Epithelial cell of prostate (primary cell): ENCODE data around the gene TCOF1.

Experiments used
- DNase-seq: peaks from one replicate; pipeline ENCODE4 v3.0.0-alpha.2; 2011; ENCODE audit warnings: low read depth, low spot score
- H3K27ac ChIP-seq: fragments of 450-650 bp; 2 replicates; pipeline ENCODE4 v1.5.1; 2017; ENCODE audit warnings: mild to moderate bottlenecking

TCOF1 gene

DNA sequence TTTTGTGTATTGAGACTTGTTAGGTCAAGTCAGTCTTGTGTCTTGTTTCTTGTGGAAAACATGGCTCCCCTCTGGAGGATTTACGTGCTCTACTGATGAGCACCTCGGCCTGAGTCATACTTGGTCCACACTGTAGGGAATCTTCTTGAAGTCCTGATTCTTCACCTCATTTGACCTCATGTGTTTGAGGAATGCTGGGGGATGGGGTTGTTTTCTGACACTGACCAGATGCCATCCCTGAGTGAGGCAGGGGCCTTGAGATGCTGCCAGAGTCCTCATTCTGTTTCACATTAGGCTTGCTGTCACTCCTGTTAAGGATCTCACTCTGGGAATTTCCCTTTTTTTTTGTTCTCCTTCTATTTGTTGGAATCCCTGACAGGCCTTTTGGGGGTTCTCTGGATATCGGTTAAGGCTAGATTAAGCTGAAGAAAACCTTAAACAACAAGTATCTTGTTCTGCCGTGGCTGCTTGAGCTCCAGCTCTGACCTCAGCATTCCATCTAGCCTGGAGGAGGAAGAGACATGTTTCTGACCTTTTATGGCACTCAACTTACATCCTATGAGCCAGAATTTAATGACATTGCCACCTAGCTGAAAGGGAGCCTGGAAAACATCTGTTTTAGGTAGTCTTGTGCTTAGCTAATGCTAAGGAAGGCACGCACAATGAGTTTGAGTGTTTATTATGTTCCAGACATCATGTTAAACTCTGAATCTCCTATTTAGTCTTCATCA is 20.6 kb downstream of the TCOF1 start:
- H3K27ac ChIP-seq = peak overlapping the region; percentile 45
- no peak for DNase-seq

DNA sequence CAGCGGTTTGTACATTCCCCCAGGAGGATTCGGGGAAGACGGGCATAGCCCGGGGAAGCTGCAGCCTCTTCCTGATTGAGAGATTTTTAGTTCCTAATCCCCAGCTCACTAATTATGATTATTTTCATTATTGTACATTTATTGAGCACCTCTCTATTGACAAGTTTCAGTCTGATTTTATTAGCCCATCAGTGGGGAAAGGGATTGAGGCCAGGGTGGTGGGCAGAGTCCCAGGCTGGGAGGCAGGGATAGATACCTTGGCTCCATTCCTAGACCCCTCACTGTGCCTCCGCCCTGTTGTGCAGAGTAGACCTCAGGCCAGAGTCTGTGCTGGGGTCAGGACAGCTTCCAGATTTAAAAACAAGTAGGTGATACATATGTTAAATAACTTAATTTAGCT is 27.2 kb downstream of the TCOF1 start:
- DNase-seq = no peak
- no peak overlapping the region for H3K27ac ChIP-seq

DNA sequence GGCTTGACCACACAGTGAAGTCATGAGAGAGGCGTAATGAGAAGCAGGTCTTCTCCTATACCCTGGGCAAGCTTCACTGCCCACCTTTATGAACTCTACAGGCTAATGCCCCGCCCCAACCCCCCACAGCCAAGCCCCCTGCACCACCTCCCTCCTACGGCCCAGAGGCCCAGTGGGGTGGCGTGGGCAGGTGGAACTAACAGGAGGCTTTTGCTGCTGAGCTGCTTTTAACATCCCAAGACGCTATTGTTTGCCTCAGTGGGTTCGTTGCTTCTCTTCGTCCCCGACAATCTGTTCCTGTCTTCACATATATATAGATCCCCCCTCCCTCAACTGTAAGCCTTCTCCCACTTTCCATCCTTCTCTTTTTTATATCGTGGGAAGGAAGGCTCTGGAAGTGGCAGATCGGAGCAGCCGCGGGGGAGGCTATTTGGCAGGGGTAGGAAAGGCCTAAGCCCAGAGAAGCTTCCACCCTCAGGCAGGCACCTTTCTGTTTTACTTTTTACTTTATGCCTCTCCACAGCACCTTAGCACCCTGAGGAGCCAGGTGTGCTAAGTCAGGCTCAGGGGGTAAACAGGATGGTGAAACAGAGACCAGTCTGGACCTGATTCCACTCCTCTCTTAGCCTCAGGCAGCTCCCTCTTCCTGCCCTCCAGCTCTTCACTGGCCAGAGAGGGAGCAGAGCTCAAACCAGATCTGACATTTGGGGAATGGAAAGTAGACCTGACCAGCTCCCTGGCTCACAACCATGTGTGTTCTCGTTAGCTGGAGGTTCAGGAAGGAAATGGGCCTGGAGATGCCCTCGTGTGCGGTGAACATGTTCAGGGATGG is 28.7 kb downstream of the TCOF1 start:
- no peak overlapping the region for H3K27ac ChIP-seq
- DNase-seq = no peak

DNA sequence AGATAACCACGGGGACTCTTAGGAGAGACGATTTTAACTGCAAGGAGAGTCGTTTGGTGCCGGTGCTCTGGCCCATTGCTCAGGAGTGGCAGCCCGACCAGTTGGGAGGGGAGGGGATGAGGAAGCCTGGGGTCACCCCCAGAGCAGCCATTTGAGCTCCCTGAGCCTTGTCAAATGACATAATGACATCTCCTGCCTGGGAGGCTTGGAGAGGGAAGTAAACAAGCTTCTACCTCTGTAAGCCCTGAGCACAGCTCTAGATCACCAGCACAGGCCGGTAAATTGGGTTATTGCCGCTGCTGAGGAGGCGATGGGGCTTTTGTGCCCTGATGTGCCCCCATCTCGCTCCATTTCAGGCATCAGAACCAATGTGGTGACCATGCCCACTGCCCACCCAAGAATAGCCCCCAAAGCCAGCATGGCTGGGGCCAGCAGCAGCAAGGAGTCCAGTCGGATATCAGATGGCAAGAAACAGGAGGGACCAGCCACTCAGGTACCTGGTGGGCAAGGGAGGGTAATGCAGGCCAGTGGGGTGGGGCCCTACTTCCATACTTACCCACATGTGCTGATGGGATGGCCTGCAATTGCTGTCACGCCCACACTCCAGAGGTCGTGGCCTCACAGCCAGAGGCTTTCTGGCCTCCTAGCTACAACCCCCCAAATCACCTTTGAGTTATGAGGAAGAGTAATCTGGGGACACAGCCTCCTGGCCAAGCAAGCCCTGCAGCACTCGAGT is 32.2 kb downstream of the TCOF1 start:
- DNase-seq = no peak
- H3K27ac ChIP-seq = no peak overlapping the region

DNA sequence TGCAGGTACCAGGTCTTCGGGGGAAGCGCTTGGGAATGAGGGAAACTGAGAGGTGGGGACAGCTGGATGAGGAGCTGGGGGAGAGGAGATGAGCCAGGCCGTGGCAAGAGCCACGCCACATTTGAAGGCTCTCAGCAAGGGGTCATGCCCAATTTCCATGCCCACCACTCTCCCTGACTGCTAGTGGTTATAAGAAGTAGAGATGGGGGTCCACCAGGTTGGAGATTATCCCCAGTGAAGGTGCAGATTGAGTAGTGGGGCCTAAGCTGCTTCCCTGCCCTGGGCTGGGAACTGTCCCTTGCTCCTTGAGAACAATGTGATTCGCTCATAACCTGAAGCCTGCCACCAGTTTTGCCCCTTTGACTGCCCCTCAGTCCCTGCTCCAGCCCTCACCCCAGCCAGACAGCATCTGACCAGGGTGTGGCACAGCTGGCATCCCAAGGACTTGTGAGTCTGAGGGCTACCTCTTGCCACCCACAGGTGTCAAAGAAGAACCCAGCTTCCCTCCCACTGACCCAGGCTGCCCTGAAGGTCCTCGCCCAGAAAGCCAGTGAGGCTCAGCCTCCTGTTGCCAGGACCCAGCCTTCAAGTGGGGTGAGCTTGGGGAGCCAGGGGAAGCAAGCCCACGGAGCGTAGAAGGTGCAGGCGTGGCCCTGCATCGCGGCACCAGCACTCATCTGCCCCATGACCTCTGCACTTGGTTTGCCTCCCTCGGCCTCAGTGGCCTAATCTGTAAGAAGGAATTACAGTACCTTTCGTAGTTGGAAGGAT is 33.8 kb downstream of the TCOF1 start:
- no peak for DNase-seq
- H3K27ac ChIP-seq = no peak overlapping the region

DNA sequence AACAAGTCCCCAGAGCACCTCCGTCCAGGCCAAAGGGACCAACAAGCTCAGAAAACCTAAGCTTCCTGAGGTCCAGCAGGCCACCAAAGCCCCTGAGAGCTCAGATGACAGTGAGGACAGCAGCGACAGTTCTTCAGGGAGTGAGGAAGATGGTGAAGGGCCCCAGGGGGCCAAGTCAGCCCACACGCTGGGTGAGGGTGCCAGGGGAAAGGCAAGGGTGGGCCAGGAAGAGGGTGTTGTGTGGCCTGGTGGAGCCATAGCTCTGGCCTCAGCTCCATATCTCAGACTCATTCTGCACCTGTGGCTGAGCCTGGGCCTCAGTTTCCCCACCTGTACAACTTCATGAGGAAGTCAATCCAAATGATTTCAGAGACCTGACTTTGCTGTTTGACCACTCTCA is 34.5 kb downstream of the TCOF1 start:
- no peak for DNase-seq

DNA sequence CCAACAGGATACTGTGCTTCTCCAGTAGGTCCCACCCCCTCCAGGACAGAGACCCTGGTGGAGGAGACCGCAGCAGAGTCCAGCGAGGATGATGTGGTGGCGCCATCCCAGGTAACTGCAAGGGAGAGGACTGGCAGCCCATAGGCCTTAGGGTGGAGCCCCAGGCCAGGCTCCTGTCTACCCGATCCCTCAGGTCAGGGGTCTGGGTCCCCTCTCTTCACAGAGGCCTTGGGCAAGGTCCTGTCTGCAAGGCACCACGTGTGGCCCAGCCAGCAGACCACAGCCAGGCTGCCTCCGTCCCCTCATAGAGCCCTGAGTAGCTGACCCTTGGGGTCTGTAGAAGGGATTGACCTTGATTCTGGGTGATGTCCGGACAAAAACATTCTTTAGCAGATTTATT is 35.2 kb downstream of the TCOF1 start:
- H3K27ac ChIP-seq = no peak overlapping the region
- no peak for DNase-seq

More for the DNA sequence above, 34.5 kb downstream of the TCOF1 start:
- no peak overlapping the region for H3K27ac ChIP-seq

DNA sequence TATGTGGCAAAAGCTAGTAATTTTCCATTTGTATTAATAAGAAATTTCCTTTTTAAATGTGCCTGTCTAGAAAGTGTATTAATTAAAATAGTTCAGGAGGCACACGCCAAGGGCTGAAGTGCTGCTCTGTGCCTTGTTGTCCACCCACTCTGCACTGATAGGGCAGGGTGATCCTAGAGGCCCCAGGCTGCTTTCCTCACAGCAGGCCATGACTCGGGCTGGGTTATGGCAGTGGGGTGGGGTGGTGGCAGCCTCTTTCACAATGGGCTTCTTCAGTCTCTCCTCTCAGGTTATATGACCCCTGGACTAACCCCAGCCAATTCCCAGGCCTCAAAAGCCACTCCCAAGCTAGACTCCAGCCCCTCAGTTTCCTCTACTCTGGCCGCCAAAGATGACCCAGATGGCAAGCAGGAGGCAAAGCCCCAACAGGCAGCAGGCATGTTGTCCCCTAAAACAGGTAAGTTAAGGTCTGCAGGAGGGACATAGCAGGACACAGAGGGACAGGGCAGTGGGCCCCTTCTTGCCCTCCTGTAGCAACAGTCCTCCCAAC is 35.7 kb downstream of the TCOF1 start:
- no peak overlapping the region for H3K27ac ChIP-seq

DNA sequence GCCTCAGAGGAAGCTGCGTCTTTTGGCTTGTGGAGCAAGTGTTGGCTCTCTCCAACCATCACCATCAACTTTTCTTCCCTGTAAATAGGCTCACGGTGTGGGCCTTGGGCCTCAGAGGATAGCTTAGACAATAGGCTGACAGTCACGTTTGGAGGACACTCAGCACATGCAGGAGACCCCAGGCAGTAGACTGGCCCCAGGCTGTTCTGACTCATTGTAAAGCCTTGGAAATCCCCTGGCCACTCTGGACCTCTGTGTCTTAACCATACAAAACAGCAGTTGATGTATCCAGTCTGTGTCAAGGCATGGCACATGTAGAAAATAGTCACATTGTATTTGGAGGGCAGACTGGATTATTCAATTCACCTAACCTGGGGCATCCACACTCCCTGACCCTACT is 36.6 kb downstream of the TCOF1 start:
- no peak overlapping the region for H3K27ac ChIP-seq
- DNase-seq = no peak

More for the DNA sequence above, 35.7 kb downstream of the TCOF1 start:
- DNase-seq = no peak

DNA sequence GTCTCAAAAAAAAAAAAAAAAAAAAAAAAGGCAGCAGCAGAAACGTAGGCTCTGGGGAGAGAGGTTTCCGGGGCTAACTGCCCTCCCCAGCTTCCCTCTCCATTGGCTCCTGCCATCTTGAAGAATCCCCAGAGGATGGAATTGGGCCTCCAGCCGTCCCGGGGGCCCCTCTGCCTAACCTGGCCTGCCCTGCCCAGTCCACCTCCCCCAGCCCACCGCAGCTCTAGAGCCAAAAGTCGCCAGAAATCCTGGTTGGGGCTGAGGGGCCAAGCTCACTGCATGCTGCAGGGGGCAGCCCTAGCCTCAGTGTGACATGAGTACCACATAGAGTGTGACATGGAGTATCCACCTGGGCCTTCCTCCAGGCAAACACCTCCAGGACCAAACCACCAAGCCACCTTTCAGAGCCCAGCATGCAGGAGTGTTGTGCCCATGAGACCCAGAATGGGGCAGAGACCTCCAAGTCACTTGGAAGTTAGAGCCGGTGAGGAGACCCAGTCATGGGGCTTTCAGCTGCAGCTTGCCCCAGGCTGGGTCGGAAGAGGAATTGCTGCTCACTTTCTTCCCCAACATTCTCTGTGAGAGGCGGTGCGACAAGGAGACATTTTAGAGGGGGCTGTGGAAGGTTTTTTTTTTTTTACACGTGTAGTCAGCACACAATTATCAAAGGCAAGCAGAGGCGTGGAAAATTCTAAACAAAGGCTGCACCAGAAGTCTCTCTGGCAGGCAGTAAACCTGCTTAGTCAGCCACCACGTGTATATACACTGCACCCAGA is 37.6 kb downstream of the TCOF1 start:
- H3K27ac ChIP-seq = no peak overlapping the region
- no peak for DNase-seq

DNA sequence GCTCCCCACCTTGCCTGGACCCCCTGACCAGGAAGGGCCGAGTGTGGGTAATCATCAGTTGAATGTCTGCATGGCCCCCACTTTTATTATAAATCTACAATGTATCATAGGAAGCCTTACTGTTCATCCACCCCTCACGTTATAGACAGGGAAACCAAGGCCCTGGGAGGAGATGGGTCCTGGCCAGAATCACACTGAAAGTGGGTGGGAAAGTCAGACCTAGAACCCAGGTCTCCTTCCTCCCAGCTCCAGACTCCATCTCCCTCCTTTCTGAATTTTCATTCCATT is 38.1 kb downstream of the TCOF1 start:
- no peak for DNase-seq
- H3K27ac ChIP-seq = no peak overlapping the region

DNA sequence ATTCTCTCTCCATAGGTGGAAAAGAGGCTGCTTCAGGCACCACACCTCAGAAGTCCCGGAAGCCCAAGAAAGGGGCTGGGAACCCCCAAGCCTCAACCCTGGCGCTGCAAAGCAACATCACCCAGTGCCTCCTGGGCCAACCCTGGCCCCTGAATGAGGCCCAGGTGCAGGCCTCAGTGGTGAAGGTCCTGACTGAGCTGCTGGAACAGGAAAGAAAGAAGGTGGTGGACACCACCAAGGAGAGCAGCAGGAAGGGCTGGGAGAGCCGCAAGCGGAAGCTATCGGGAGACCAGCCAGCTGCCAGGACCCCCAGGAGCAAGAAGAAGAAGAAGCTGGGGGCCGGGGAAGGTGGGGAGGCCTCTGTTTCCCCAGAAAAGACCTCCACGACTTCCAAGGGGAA is 38.8 kb downstream of the TCOF1 start:
- no peak for DNase-seq
- H3K27ac ChIP-seq = no peak overlapping the region

DNA sequence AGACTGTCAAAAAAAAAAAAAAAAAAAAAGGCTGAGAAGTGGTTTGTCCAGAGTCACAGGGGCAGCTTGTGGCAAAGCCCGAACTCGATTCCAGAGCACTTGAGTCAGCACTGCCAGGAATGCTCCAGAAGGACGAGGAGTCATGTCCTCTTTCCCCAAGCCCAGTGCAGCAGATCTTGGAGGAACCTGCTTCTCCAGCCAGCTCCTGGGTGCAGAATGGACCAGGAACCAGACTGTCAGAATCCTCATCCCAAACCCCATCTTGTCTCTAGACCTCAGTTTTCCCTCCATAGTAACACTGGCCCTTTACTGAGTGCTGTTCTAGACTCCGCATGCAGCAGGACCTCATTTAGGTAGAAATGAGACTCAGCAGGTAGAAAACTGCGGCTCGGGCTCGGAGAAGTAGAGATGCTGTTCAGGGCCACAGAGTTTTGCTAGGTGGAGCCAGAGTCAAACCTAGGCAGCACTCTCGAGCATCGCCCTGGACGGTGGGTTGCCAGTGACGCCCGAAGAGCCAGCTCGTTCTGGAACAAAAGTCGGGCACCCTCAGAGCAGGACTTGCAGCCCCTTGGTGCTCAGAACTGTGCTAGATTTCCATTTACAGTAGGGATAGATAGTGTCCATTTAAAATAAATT is 39.8 kb downstream of the TCOF1 start:
- no peak overlapping the region for H3K27ac ChIP-seq
- no peak for DNase-seq

DNA sequence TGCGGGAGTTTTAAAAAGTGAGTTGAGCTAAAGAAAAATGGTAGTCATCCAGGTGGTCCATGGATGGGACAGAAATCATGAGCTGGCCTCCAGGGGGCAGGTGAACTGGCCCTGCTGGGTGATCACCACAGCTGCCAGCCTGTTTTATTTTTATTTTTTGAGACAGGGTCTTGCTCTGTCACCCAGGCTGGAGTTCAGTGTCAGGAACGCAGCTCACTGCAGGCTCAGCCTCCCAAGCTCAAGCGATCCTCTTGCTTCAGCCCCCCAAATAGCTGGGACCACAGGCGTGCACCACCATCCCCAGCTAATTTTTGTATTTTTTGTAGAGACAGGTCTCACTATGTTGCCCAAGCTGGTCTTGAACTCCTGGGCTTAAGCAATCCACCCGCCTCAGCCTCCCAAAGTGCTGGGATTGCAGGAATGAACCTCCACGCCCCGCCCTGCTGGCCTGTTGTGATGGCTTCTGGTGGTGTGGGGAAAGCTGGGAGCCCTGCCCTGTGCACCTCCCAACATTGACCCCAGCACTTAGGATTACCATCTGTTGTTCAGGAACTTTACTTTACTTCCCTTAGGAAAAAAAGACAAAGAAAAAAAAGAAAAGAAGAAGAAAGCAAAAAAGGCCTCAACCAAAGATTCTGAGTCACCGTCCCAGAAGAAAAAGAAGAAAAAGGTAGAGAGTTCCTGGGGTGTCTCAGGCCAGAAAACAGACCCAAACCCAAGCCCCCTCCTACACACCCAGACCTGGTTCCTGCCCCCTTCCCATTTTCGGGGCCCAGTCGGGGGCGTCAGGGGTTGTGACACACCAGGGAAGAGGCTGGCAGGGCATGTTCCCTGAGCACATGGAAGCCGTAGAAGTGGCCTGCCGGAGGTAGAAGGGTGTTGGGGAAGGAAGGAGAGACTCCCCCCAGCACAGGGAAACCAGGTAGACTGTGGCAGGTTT is 40.6 kb downstream of the TCOF1 start:
- DNase-seq = no peak
- H3K27ac ChIP-seq = no peak overlapping the region

DNA sequence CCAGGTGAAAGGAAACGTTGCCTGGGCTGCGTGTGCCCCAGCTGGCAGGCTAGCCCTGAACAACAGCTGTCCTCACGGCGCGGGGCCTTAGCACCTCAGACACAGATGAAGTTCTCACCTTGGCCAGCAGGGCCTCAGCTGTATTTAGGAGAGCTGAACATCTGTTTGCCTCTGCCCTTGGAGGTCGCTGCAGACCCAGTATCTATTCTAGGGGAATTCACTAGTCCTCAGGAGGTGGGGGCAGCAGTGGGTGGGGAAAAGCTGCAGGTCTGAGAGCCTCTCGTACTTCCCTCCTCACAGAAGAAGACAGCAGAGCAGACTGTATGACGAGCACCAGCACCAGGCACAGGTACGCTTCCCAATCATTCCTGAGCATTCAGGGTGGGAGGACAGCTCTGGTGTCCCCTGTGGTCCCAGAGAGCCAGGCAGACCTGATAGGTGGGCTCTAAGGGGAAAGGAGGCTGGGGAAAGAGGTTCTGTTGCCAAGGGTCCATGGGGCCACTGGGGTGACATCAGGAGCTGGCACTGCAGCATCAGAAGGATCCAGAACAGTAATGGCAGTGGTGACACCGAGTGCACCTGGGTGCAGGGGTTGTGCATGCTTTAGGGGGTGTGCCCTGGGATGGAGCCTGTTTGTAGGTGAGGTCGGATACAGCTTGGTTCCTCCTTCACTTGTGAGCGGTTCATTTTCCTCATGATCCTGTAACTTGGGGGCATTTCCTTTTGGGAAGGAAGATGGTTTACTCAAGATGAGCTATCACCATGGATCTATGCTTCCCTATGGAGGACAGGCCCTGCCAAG is 41.4 kb downstream of the TCOF1 start:
- DNase-seq = no peak
- H3K27ac ChIP-seq = no peak overlapping the region

DNA sequence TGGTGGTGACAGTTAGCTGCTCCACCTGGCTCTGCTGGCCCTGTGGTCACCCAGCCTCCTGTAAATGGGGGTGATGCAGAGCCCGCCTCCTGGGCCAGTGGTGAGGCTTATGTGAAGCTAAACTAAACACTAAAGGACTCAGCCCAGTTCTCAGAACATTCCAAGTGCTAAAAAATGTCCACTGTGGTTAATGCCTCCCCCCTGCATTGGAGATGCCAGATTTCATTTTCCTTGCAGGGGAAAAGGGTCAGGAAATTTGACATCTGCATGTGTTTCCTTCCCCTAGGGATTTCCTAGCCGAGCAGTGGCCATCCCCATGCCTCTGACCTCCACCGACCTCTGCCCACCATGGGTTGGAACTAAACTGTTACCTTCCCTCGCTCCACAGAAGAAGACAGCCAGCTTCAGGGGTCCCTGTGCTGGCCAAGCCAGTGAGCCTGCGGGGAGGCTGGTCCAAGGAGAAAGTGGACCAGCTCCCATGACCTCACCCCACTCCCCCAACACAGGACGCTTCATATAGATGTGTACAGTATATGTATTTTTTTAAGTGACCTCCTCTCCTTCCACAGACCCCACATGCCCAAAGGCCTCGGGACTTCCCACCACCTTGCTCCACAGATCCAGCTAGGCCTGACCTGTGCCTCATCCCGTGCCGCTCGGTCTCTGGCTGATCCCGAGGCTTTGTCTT is 42.2 kb downstream of the TCOF1 start:
- no peak overlapping the region for H3K27ac ChIP-seq
- no peak for DNase-seq
